Measurements from ENCODE around the gene HID1. TPM values are rescaled to one million over a fixed set of nuclear protein-coding genes. Genes with fewer than 3 reads are reported as not detected.

The HID1 gene
- total RNA-seq, 1 experiment from 2014 or later = not detected

DNA sequence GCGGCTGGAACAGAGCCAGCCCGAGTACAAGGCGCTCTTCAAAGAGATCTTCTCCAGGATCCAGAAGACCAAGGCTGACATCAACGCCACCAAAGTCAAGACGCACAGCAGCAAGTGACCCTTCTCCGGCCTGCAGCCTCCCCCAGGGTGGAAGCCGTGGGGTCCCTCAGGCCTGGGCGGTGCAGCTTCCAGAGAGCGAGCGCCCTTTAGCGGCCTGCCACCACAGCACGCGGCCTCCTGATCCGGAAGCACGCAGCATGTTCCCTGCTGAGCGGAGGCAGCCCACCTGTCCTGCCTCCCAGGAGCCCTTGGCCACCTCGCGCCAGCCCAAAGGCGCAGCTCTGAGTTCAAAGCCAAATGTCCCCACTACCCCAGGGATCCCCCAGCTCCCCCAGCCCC lies 31.4 kb upstream of the HID1 start:
- Histone ChIP-seq H3K27me3 (ENCODE audit: low read length) (no peaks in the 10 kb centered on the region), H3K9me2 (replicated peaks; ENCODE audit: insufficient read depth, low read length) (no peaks in the 10 kb centered on the region)
- no peak for DNase-seq

DNA sequence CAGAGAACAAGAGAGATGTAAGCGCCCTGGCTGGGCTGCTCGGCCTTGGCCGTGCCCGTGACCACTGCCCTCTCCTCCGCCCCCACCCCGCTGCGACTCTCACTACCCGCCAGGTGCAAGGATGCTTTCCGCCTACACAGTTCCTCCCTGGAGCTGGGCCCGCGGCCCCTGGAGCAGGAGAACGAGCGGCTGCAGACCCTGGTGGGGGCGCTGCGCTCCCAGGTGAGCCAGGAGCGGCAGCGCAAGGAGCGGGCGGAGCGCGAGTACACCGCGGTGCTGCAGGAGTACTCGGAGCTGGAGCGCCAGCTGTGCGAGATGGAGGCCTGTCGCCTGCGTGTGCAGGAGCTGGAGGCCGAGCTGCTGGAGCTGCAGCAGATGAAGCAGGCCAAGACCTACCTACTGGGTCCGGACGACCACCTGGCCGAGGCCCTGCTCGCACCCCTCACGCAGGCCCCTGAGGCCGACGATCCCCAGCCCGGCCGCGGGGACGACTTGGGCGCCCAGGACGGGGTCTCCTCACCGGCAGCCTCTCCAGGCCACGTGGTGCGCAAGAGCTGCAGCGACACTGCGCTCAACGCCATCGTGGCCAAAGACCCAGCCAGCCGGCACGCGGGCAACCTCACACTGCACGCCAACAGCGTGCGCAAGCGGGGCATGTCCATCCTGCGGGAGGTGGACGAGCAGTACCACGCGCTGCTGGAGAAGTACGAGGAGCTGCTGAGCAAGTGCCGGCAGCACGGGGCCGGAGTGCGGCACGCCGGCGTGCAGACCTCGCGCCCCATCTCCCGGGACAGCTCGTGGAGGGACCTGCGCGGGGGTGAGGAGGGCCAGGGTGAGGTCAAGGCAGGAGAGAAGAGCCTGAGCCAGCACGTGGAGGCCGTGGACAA lies 30.8 kb upstream of the HID1 start:
- no peaks in the 10 kb centered on the region for H3K4me1 ChIP-seq (ENCODE audit: low read length)
- no peaks in the 10 kb centered on the region for H3K36me3 ChIP-seq (ENCODE audit: insufficient read depth, low read length)
- no peak overlapping the region for H3K4me2 ChIP-seq (ENCODE audit: low read depth, low read length, poor library complexity, severe bottlenecking)
- no peaks in the 10 kb centered on the region for H3K79me2 ChIP-seq (ENCODE audit: low read length)
- no peaks in the 10 kb centered on the region for H4K20me1 ChIP-seq (ENCODE audit: insufficient read depth, low read depth, low read length)
- H3K27me3 ChIP-seq (ENCODE audit: low read length) = no peaks in the 10 kb centered on the region
- H3K9ac ChIP-seq (ENCODE audit: low read length) = no peak overlapping the region
- H3K27ac ChIP-seq (ENCODE audit: low read length) = no peak overlapping the region
- no peak overlapping the region for H3K4me3 ChIP-seq (ENCODE audit: low read length)
- H2AFZ ChIP-seq (ENCODE audit: low read length) = no peak overlapping the region
- no peaks in the 10 kb centered on the region for H3K9me2 ChIP-seq (replicated peaks; ENCODE audit: insufficient read depth, low read length)
- no peaks in the 10 kb centered on the region for H3K9me3 ChIP-seq (ENCODE audit: low read length)
- no peak for DNase-seq

More for the DNA sequence above, 31.4 kb upstream of the HID1 start:
- Histone ChIP-seq H3K9ac (ENCODE audit: low read length) (no peak overlapping the region), H3K4me2 (ENCODE audit: low read depth, low read length, poor library complexity, severe bottlenecking) (no peak overlapping the region), H2AFZ (ENCODE audit: low read length) (no peak overlapping the region), H3K27ac (ENCODE audit: low read length) (no peak overlapping the region), H3K4me3 (ENCODE audit: low read length) (no peak overlapping the region), H4K20me1 (ENCODE audit: insufficient read depth, low read depth, low read length) (no peaks in the 10 kb centered on the region), H3K36me3 (ENCODE audit: insufficient read depth, low read length) (no peaks in the 10 kb centered on the region), H3K9me3 (ENCODE audit: low read length) (no peaks in the 10 kb centered on the region), H3K79me2 (ENCODE audit: low read length) (no peaks in the 10 kb centered on the region), H3K4me1 (ENCODE audit: low read length) (no peaks in the 10 kb centered on the region)

DNA sequence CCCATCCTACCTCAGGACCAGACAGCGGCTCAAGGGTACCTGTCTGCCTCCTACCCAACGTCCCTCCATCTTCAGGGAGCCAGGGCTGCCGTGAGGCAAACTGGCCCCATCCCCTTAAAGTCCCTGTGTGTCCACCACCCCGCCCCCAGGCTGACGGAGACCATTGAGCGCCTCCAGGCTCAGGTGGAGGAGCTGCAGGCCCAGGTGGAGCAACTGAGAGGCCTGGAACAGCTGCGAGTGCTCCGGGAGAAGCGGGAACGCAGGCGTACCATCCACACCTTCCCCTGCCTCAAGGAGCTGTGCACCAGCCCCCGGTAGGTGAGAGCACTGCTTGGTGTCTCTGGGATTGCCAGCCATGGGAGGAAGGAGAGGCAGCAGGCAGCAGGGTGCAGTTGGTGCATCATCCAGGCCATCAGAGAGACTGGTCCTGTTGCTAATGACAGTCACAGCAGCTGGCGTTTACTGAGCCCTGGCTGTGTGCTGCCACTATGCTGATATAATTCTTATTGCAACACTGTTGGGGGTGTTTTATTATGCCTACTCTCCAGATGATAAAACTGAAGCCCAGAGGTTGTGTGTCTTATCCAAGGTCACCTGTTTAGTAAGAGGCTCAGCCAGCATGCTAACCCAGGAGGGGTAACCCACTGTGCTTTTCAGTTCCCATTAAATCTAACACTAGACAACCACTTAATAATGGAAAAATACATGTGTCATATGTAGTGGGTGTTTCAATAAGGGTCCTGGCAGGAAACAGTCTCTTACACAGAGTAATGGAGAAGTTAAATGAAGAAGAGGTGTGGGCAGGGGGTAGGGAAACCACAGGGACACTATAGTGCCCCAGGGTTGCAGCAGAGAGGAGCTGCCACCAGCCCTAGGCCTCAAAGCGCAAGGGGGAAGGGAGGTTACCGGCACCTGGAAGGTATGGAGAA lies 29.6 kb upstream of the HID1 start:
- H3K9me2 ChIP-seq (replicated peaks; ENCODE audit: insufficient read depth, low read length) = no peaks in the 10 kb centered on the region
- H3K27ac ChIP-seq (ENCODE audit: low read length) = no peak overlapping the region
- no peaks in the 10 kb centered on the region for H3K27me3 ChIP-seq (ENCODE audit: low read length)
- DNase-seq = no peak
- H2AFZ ChIP-seq (ENCODE audit: low read length) = no peak overlapping the region
- no peaks in the 10 kb centered on the region for H3K79me2 ChIP-seq (ENCODE audit: low read length)
- no peaks in the 10 kb centered on the region for H3K9me3 ChIP-seq (ENCODE audit: low read length)
- H3K36me3 ChIP-seq (ENCODE audit: insufficient read depth, low read length) = no peaks in the 10 kb centered on the region
- H3K4me1 ChIP-seq (ENCODE audit: low read length) = no peaks in the 10 kb centered on the region
- H3K9ac ChIP-seq (ENCODE audit: low read length) = no peak overlapping the region
- H3K4me2 ChIP-seq (ENCODE audit: low read depth, low read length, poor library complexity, severe bottlenecking) = no peak overlapping the region
- no peaks in the 10 kb centered on the region for H4K20me1 ChIP-seq (ENCODE audit: insufficient read depth, low read depth, low read length)
- no peak overlapping the region for H3K4me3 ChIP-seq (ENCODE audit: low read length)

DNA sequence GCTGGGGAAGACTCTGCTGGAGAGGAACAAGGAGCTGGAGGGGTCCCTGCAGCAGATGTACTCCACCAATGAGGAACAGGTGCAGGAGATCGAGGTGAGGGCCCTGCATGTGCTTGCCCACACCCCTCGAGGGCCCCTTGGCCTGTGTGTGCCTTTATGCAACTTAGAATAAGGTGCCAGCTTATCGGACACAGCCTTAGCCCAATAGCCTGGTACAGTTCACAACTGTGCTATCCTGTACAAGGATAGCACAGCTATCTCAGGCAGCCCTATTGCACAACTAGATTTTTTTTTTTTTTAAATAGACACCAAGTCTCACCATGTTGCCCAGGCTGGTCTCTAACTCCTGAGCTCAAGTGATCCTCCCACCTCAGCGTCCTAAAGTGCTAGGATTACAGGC lies 27.0 kb upstream of the HID1 start:
- DNase-seq = no peak
- H3K27ac ChIP-seq (ENCODE audit: low read length) = no peak overlapping the region
- H3K9me3 ChIP-seq (ENCODE audit: low read length) = no peaks in the 10 kb centered on the region
- H3K9me2 ChIP-seq (replicated peaks; ENCODE audit: insufficient read depth, low read length) = no peaks in the 10 kb centered on the region
- H3K4me3 ChIP-seq (ENCODE audit: low read length) = no peak overlapping the region
- H3K4me1 ChIP-seq (ENCODE audit: low read length) = no peaks in the 10 kb centered on the region
- no peak overlapping the region for H2AFZ ChIP-seq (ENCODE audit: low read length)
- no peaks in the 10 kb centered on the region for H3K27me3 ChIP-seq (ENCODE audit: low read length)
- H3K36me3 ChIP-seq (ENCODE audit: insufficient read depth, low read length) = no peaks in the 10 kb centered on the region
- H4K20me1 ChIP-seq (ENCODE audit: insufficient read depth, low read depth, low read length) = no peaks in the 10 kb centered on the region
- no peaks in the 10 kb centered on the region for H3K79me2 ChIP-seq (ENCODE audit: low read length)
- no peak overlapping the region for H3K4me2 ChIP-seq (ENCODE audit: low read depth, low read length, poor library complexity, severe bottlenecking)
- H3K9ac ChIP-seq (ENCODE audit: low read length) = no peak overlapping the region

DNA sequence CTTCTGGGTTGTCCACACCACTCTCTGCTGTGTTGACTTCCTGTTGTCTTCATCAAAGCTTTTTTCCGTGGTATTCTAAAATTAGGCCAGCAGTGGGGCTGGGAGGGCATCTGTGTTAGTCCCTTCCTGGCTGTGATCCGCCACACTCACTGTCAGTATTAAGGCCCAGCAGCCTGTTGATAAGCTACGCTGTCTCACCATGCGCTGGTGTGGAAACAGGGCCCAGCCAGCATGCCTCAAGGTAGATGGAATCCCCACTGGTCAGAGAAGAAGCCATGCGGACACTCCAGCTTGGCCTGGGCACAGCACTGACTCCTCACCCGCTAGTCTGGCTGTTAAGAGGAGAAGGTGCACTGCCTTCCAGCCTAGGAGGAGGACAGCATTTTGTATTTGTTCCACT lies 26.2 kb upstream of the HID1 start:
- Histone ChIP-seq H3K27me3 (ENCODE audit: low read length) (no peaks in the 10 kb centered on the region), H4K20me1 (ENCODE audit: insufficient read depth, low read depth, low read length) (no peaks in the 10 kb centered on the region), H3K79me2 (ENCODE audit: low read length) (no peaks in the 10 kb centered on the region), H3K4me3 (ENCODE audit: low read length) (no peak overlapping the region), H3K9ac (ENCODE audit: low read length) (no peak overlapping the region), H3K4me2 (ENCODE audit: low read depth, low read length, poor library complexity, severe bottlenecking) (no peak overlapping the region), H3K27ac (ENCODE audit: low read length) (no peak overlapping the region), H3K4me1 (ENCODE audit: low read length) (no peaks in the 10 kb centered on the region), H3K36me3 (ENCODE audit: insufficient read depth, low read length) (no peaks in the 10 kb centered on the region), H2AFZ (ENCODE audit: low read length) (no peak overlapping the region), H3K9me2 (replicated peaks; ENCODE audit: insufficient read depth, low read length) (no peaks in the 10 kb centered on the region), H3K9me3 (ENCODE audit: low read length) (no peaks in the 10 kb centered on the region)
- DNase-seq = no peak

DNA sequence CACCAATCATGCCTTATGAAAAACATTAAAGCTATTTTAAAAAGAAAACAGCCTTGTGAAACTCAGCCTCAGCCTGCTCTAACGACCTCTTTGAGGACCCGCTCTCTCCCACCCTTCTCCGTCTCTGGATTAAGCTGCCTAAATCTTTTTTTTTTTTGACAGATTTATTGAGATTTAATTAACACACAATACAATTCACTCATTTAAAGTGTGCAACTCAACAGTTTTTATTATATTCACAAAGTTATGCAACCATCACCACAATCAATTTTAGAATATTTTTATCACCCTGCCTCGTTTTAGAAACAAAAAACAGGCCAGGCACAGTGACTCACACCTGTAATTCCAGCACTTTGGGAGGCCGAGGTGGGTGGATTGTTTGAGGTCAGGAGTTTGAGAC lies 23.3 kb upstream of the HID1 start:
- no peaks in the 10 kb centered on the region for H3K36me3 ChIP-seq (ENCODE audit: insufficient read depth, low read length)
- H3K27me3 ChIP-seq (ENCODE audit: low read length) = no peaks in the 10 kb centered on the region
- H3K9me2 ChIP-seq (replicated peaks; ENCODE audit: insufficient read depth, low read length) = no peaks in the 10 kb centered on the region
- H3K9ac ChIP-seq (ENCODE audit: low read length) = no peak overlapping the region
- no peaks in the 10 kb centered on the region for H3K4me1 ChIP-seq (ENCODE audit: low read length)
- H3K4me2 ChIP-seq (ENCODE audit: low read depth, low read length, poor library complexity, severe bottlenecking) = no peak overlapping the region
- H3K4me3 ChIP-seq (ENCODE audit: low read length) = no peak overlapping the region
- no peak overlapping the region for H2AFZ ChIP-seq (ENCODE audit: low read length)
- H3K9me3 ChIP-seq (ENCODE audit: low read length) = no peaks in the 10 kb centered on the region
- no peaks in the 10 kb centered on the region for H4K20me1 ChIP-seq (ENCODE audit: insufficient read depth, low read depth, low read length)
- no peak for DNase-seq
- no peak overlapping the region for H3K27ac ChIP-seq (ENCODE audit: low read length)
- H3K79me2 ChIP-seq (ENCODE audit: low read length) = no peaks in the 10 kb centered on the region

DNA sequence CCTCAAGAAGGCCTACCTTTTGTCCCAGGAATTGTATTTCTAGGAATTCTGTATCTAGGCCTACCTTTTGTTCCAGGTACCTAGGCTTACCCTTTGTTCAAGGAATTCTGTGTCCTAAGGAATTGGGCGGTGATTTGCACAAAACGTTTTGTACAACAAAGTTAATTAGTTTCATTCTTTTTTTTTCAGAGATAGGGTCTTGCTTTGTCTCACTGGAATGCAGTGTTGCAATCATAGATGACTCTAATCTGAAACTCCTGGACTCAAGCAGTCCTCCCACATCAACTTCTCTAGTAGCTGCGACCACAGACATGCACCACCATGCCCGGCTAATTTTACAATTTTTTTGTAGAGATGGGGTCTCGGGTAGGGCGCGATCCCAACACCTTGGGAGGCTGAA lies 21.9 kb upstream of the HID1 start:
- Histone ChIP-seq H2AFZ (ENCODE audit: low read length) (no peak overlapping the region), H3K4me2 (ENCODE audit: low read depth, low read length, poor library complexity, severe bottlenecking) (no peak overlapping the region), H3K9me3 (ENCODE audit: low read length) (no peaks in the 10 kb centered on the region), H3K36me3 (ENCODE audit: insufficient read depth, low read length) (no peaks in the 10 kb centered on the region), H3K4me3 (ENCODE audit: low read length) (no peak overlapping the region), H3K9me2 (replicated peaks; ENCODE audit: insufficient read depth, low read length) (no peaks in the 10 kb centered on the region), H3K4me1 (ENCODE audit: low read length) (no peaks in the 10 kb centered on the region), H3K9ac (ENCODE audit: low read length) (no peak overlapping the region), H3K27ac (ENCODE audit: low read length) (no peak overlapping the region), H4K20me1 (ENCODE audit: insufficient read depth, low read depth, low read length) (no peaks in the 10 kb centered on the region), H3K27me3 (ENCODE audit: low read length) (no peaks in the 10 kb centered on the region), H3K79me2 (ENCODE audit: low read length) (no peaks in the 10 kb centered on the region)
- no peak for DNase-seq

DNA sequence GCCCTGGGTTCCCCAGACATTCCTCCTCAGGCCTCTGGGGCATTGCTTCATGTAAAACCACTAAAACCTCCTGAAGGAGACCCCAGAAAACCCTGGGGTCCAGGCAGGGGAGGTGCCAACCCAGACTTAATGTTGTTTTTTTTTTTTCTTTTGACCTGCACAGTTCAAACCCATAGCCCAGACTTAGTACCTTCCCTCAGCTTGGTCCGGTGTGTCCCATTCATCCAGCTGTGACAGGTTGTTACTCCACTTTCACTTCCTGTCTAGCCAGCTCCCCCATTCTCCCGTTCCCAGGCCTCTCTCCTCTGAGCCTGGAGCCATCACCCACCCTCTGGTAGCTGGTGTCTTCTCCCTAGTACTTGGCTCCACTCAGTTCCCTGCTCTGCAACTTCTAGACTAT lies 19.7 kb upstream of the HID1 start:
- DNase-seq = no peak
- H3K4me2 ChIP-seq (ENCODE audit: low read depth, low read length, poor library complexity, severe bottlenecking) = no peak overlapping the region
- no peak overlapping the region for H3K27ac ChIP-seq (ENCODE audit: low read length)
- no peak overlapping the region for H3K9ac ChIP-seq (ENCODE audit: low read length)
- no peak overlapping the region for H3K4me3 ChIP-seq (ENCODE audit: low read length)
- no peaks in the 10 kb centered on the region for H3K27me3 ChIP-seq (ENCODE audit: low read length)
- H3K9me3 ChIP-seq (ENCODE audit: low read length) = no peaks in the 10 kb centered on the region
- H4K20me1 ChIP-seq (ENCODE audit: insufficient read depth, low read depth, low read length) = no peaks in the 10 kb centered on the region
- no peaks in the 10 kb centered on the region for H3K79me2 ChIP-seq (ENCODE audit: low read length)
- H3K4me1 ChIP-seq (ENCODE audit: low read length) = no peaks in the 10 kb centered on the region
- no peaks in the 10 kb centered on the region for H3K9me2 ChIP-seq (replicated peaks; ENCODE audit: insufficient read depth, low read length)
- no peaks in the 10 kb centered on the region for H3K36me3 ChIP-seq (ENCODE audit: insufficient read depth, low read length)
- H2AFZ ChIP-seq (ENCODE audit: low read length) = no peak overlapping the region
